Measurements from ENCODE around the gene DNAH6.

DNA sequence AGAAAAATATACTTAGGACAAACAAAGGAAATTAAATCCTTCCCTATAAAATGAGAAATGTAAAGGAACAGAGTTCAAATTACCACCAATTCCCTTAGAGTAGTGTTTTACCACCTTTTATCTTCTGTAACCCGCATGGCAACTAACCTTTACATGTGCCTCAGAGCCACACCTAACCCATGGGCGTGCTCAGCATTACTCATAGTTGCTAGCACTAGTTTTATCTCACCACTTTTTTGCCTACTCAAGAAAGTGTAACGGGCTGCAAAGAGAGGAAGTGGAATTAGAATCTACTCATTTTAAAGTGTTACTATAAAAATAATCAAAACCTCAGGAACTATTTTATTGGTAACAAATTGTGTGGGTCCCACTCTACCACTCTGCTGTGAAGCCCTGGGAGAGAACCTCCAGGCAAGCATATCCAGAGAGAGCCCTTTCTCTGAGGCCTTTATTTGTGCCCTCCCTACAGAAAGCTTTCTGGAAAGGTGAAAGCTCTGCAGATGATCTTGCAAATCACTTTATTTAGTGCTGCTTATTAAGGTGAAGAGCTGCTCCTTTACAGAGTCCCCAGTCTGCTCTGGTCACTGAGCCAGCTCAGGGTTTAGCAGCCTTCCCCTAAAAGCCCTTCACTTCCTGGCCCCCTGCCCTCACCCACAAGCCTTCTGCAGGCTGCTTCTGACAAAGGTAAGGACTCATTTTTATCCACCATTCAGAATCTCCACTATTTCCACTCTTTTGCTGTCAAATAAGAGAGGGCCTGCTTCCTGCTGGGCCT is 265.8 kb downstream of the DNAH6 start:
- no peak for TF ChIP-seq IKZF1 (IDR thresholded peaks at IDR 0.05)
- TF ChIP-seq, protein P1, sequence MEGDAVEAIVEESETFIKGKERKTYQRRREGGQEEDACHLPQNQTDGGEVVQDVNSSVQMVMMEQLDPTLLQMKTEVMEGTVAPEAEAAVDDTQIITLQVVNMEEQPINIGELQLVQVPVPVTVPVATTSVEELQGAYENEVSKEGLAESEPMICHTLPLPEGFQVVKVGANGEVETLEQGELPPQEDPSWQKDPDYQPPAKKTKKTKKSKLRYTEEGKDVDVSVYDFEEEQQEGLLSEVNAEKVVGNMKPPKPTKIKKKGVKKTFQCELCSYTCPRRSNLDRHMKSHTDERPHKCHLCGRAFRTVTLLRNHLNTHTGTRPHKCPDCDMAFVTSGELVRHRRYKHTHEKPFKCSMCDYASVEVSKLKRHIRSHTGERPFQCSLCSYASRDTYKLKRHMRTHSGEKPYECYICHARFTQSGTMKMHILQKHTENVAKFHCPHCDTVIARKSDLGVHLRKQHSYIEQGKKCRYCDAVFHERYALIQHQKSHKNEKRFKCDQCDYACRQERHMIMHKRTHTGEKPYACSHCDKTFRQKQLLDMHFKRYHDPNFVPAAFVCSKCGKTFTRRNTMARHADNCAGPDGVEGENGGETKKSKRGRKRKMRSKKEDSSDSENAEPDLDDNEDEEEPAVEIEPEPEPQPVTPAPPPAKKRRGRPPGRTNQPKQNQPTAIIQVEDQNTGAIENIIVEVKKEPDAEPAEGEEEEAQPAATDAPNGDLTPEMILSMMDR (CRISPR knock-in tag; IDR thresholded peaks at IDR 0.05) = no peak
- TF ChIP-seq TCF7L2 (IDR thresholded peaks at IDR 0.05; ENCODE audit: low read depth, low read length) = no peak
- TF ChIP-seq, protein P2, sequence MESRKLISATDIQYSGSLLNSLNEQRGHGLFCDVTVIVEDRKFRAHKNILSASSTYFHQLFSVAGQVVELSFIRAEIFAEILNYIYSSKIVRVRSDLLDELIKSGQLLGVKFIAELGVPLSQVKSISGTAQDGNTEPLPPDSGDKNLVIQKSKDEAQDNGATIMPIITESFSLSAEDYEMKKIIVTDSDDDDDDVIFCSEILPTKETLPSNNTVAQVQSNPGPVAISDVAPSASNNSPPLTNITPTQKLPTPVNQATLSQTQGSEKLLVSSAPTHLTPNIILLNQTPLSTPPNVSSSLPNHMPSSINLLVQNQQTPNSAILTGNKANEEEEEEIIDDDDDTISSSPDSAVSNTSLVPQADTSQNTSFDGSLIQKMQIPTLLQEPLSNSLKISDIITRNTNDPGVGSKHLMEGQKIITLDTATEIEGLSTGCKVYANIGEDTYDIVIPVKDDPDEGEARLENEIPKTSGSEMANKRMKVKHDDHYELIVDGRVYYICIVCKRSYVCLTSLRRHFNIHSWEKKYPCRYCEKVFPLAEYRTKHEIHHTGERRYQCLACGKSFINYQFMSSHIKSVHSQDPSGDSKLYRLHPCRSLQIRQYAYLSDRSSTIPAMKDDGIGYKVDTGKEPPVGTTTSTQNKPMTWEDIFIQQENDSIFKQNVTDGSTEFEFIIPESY (CRISPR knock-in tag; IDR thresholded peaks at IDR 0.05) = no peak
- TF ChIP-seq, protein P3, sequence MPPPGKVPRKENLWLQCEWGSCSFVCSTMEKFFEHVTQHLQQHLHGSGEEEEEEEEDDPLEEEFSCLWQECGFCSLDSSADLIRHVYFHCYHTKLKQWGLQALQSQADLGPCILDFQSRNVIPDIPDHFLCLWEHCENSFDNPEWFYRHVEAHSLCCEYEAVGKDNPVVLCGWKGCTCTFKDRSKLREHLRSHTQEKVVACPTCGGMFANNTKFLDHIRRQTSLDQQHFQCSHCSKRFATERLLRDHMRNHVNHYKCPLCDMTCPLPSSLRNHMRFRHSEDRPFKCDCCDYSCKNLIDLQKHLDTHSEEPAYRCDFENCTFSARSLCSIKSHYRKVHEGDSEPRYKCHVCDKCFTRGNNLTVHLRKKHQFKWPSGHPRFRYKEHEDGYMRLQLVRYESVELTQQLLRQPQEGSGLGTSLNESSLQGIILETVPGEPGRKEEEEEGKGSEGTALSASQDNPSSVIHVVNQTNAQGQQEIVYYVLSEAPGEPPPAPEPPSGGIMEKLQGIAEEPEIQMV (CRISPR knock-in tag; IDR thresholded peaks at IDR 0.05; ENCODE audit: low read depth) = no peak
- TF ChIP-seq NCOA1 (CRISPR knock-in tag; IDR thresholded peaks at IDR 0.05) = no peak
- no peak for TF ChIP-seq EZH2 (conservative IDR thresholded peaks at IDR 0.05; ENCODE audit: low read depth, low read length)
- no peak for TF ChIP-seq JUND (CRISPR knock-in tag; IDR thresholded peaks at IDR 0.05)
- TF ChIP-seq SNRNP70 (IDR thresholded peaks at IDR 0.05; ENCODE audit: low read depth, low read length) = no peak
